H1 (cell line): Measurements from ENCODE around the gene ALPK3. TPM values are rescaled to one million over a fixed set of nuclear protein-coding genes. Genes with fewer than 3 reads are reported as not detected.

Source experiments
- CTCF ChIA-PET: fragments of 300-600 bp; sonication (Branson Sonifier 250); formaldehyde crosslinking; loops from one replicate; lab custom pipeline; 2021; ENCODE audit not compliant: partially characterized antibody; lab: Charles Lee
- POLR2A ChIA-PET: fragments of 300-600 bp; sonication (Branson Sonifier 250); formaldehyde crosslinking; loops from one replicate; lab custom pipeline; 2021; ENCODE audit warnings: inconsistent platforms; ENCODE audit not compliant: partially characterized antibody; lab: Charles Lee
- DNase-seq, 2 experiments: peaks; one replicate each; pipeline versions ENCODE4 v3.0.0 to v3.0.0-alpha.2; 2010 to 2022; ENCODE audit warnings: low spot score in 2 of 2, low read depth in 1 of 2, mixed read lengths in 1 of 2
- FAIRE-seq: peaks from 2 replicates; lab custom pipeline; 2011; peaks lifted over from hg19 to GRCh38; lab: Jason Lieb, UNC
- H2AFZ ChIP-seq: 2 replicates; pipeline ENCODE4 v1.8.1; 2012; ENCODE audit warnings: low read length, inconsistent platforms
- H2AK5ac ChIP-seq: 2 replicates; pipeline ENCODE4 v1.6.1; 2013; ENCODE audit warnings: low read depth, low read length
- H2BK120ac ChIP-seq: replicated peaks from 2 replicates; pipeline ENCODE3; 2013; ENCODE audit warnings: low read depth, low read length, inconsistent platforms
- H2BK12ac ChIP-seq: 2 replicates; pipeline ENCODE4 v1.6.1; 2013; ENCODE audit warnings: low read depth, low read length
- H2BK15ac ChIP-seq: 2 replicates; pipeline ENCODE4 v1.6.1; 2013; ENCODE audit warnings: low read length
- H2BK20ac ChIP-seq: 2 replicates; pipeline ENCODE4 v1.6.1; 2013; ENCODE audit warnings: low read length
- H2BK5ac ChIP-seq: 2 replicates; pipeline ENCODE4 v1.6.1; 2013; ENCODE audit warnings: low read depth, low read length
- H3K14ac ChIP-seq: 2 replicates; pipeline ENCODE4 v1.6.1; 2013; ENCODE audit warnings: inconsistent platforms; ENCODE audit not compliant: insufficient read length
- H3K18ac ChIP-seq: 2 replicates; pipeline ENCODE4 v1.6.1; 2013; ENCODE audit warnings: low read length; ENCODE audit errors: extremely low read depth
- H3K23ac ChIP-seq: 2 replicates; pipeline ENCODE4 v1.6.1; 2013; ENCODE audit warnings: inconsistent platforms; ENCODE audit not compliant: insufficient read length
- H3K23me2 ChIP-seq: 2 replicates; pipeline ENCODE4 v1.6.1; 2013; ENCODE audit warnings: low read depth, low read length
- H3K27ac ChIP-seq: 2 replicates; pipeline ENCODE4 v1.6.1; 2011; ENCODE audit warnings: low read depth, low read length, inconsistent platforms
- H3K27me3 ChIP-seq, 4 experiments: replicated peaks in 1 of 4; 1 replicate in 1 of 4; 2 replicates in 3 of 4; pipeline versions ENCODE4 v1.6.1 to v1.8.1; 2011 to 2013; ENCODE audit warnings: low read length in 3 of 4, mild to moderate bottlenecking in 3 of 4, inconsistent platforms in 2 of 4, mixed read lengths in 2 of 4, moderate library complexity in 1 of 4; ENCODE audit not compliant: control insufficient read depth in 3 of 4, insufficient read depth in 3 of 4; ENCODE audit errors: extremely low read depth in 1 of 4
- H3K36me3 ChIP-seq, 4 experiments: 2 replicates each; pipeline versions ENCODE4 v1.6.1 to v1.8.1; 2011 to 2013; ENCODE audit warnings: mild to moderate bottlenecking in 4 of 4, low read length in 3 of 4, moderate library complexity in 2 of 4, control low read depth in 1 of 4, inconsistent platforms in 1 of 4; ENCODE audit not compliant: insufficient read depth in 4 of 4, control insufficient read depth in 2 of 4
- H3K4ac ChIP-seq: replicated peaks from 2 replicates; pipeline ENCODE3; 2013; ENCODE audit warnings: low read length, low read depth, mixed read lengths, inconsistent platforms; ENCODE audit not compliant: insufficient read length
- H3K4me1 ChIP-seq, 4 experiments: replicated peaks in 1 of 4; 1 replicate in 1 of 4; 2 replicates in 3 of 4; pipeline versions ENCODE4 v1.6.1 to v1.8.1; 2011 to 2013; ENCODE audit warnings: low read length in 3 of 4, inconsistent platforms in 2 of 4, mixed read lengths in 1 of 4; ENCODE audit not compliant: insufficient read depth in 4 of 4, control insufficient read depth in 3 of 4
- H3K4me2 ChIP-seq, 2 experiments: 2 replicates each; pipeline versions ENCODE4 v1.6.1 to v1.8.1; 2011 to 2013; ENCODE audit warnings: low read depth in 2 of 2, low read length in 2 of 2, control low read depth in 1 of 2, inconsistent platforms in 1 of 2, mild to moderate bottlenecking in 1 of 2; ENCODE audit not compliant: insufficient read depth in 1 of 2
- H3K4me3 ChIP-seq, 4 experiments: fragments of 200-600, 300-600 bp in 1 of 4; sonication (generic), shearing (Covaris generic), sonication (Bioruptor Twin) in 1 of 4; 2 replicates each; pipeline versions ENCODE4 v1.5.1 to v1.8.1; 2011 to 2016; ENCODE audit warnings: low read length in 4 of 4, low read depth in 3 of 4, control low read depth in 2 of 4, inconsistent platforms in 2 of 4, mild to moderate bottlenecking in 2 of 4, mixed read lengths in 1 of 4, moderate library complexity in 1 of 4; ENCODE audit not compliant: insufficient read depth in 2 of 4; ENCODE audit errors: extremely low read depth in 1 of 4
- H3K56ac ChIP-seq: replicated peaks from 2 replicates; pipeline ENCODE3; 2013; ENCODE audit warnings: low read depth, mild to moderate bottlenecking, mixed read lengths, low read length, inconsistent platforms; ENCODE audit not compliant: insufficient read length
- H3K79me1 ChIP-seq: 2 replicates; pipeline ENCODE4 v1.6.1; 2013; ENCODE audit warnings: low read depth, low read length, control low read depth
- H3K79me2 ChIP-seq, 2 experiments: 2 replicates each; pipeline versions ENCODE4 v1.6.1 to v1.8.1; 2012 to 2013; ENCODE audit warnings: low read length in 2 of 2, mild to moderate bottlenecking in 2 of 2, inconsistent platforms in 1 of 2; ENCODE audit not compliant: insufficient read depth in 2 of 2, control insufficient read depth in 1 of 2
- H3K9ac ChIP-seq, 4 experiments: replicated peaks in 1 of 4; 1 replicate in 1 of 4; 2 replicates in 3 of 4; pipeline versions ENCODE4 v1.6.1 to v1.8.1; 2011 to 2013; ENCODE audit warnings: low read depth in 3 of 4, low read length in 3 of 4, control low read depth in 2 of 4, mild to moderate bottlenecking in 2 of 4, moderate library complexity in 2 of 4, inconsistent platforms in 1 of 4; ENCODE audit errors: extremely low read depth in 1 of 4
- H3K9me3 ChIP-seq, 2 experiments: 2 replicates each; pipeline versions ENCODE4 v1.6.1 to v1.8.1; 2012 to 2013; ENCODE audit warnings: mild to moderate bottlenecking in 2 of 2, moderate library complexity in 2 of 2, control low read depth in 1 of 2, inconsistent platforms in 1 of 2, low read depth in 1 of 2, low read length in 1 of 2, mixed read lengths in 1 of 2; ENCODE audit not compliant: insufficient read depth in 2 of 2
- H4K20me1 ChIP-seq, 2 experiments: replicated peaks in 1 of 2; 2 replicates each; pipeline versions ENCODE3 to v1.8.1; 2011 to 2013; ENCODE audit warnings: inconsistent platforms in 2 of 2, low read length in 2 of 2, mild to moderate bottlenecking in 1 of 2; ENCODE audit not compliant: insufficient read depth in 2 of 2, control insufficient read depth in 1 of 2
- H4K5ac ChIP-seq: 2 replicates; pipeline ENCODE4 v1.6.1; 2013; ENCODE audit warnings: low read length, low read depth, mixed read lengths, inconsistent platforms; ENCODE audit not compliant: insufficient read length
- H4K8ac ChIP-seq: 2 replicates; pipeline ENCODE4 v1.8.0; 2013; ENCODE audit warnings: mild to moderate bottlenecking, moderate library complexity, low read length, inconsistent platforms; ENCODE audit not compliant: insufficient read depth; ENCODE audit errors: extremely low read depth
- H4K91ac ChIP-seq: replicated peaks from 2 replicates; pipeline ENCODE3; 2013; ENCODE audit warnings: low read length, mixed read lengths, inconsistent platforms; ENCODE audit not compliant: insufficient read length
- ATF3 ChIP-seq: IDR thresholded peaks from 2 replicates; pipeline ENCODE4 v1.6.1; 2011; ENCODE audit warnings: low read depth, mild to moderate bottlenecking, low read length; ENCODE audit not compliant: insufficient read depth
- CBX5 ChIP-seq: fragments of 300-800, 300-1000 bp; sonication (generic); IDR thresholded peaks from 2 replicates; pipeline ENCODE4 v1.7.1; 2016; ENCODE audit warnings: antibody characterized with exemption, low read length, low read depth
- CHD2 ChIP-seq: IDR thresholded peaks from 2 replicates; pipeline ENCODE4 v1.6.1; 2012; ENCODE audit warnings: low read length, improper control_type of control experiment
- HDAC6 ChIP-seq: IDR thresholded peaks from one replicate; pipeline ENCODE4 v1.7.1; 2012; ENCODE audit warnings: low read depth, mild to moderate bottlenecking, inconsistent platforms, low read length, moderate library complexity
- SIN3A ChIP-seq, 2 experiments: IDR thresholded peaks in 1 of 2; conservative IDR thresholded peaks in 1 of 2; 2 replicates each; pipeline ENCODE4 v1.6.1; 2011 to 2012; ENCODE audit warnings: low read length in 2 of 2, improper control_type of control experiment in 1 of 2, low read depth in 1 of 2, mild to moderate bottlenecking in 1 of 2
- SRF ChIP-seq: IDR thresholded peaks from 2 replicates; pipeline ENCODE4 v1.6.1; 2011; ENCODE audit warnings: mild to moderate bottlenecking, low read depth, low read length, moderate library complexity
- TAF7 ChIP-seq: optimal IDR thresholded peaks from 2 replicates; pipeline ENCODE3; 2011; ENCODE audit warnings: low read depth, mild to moderate bottlenecking, inconsistent platforms, low read length, moderate library complexity, borderline replicate concordance
- TCF12 ChIP-seq: IDR thresholded peaks from 2 replicates; pipeline ENCODE4 v1.6.1; 2011; ENCODE audit warnings: low read depth, mild to moderate bottlenecking, low read length
- USF2 ChIP-seq: IDR thresholded peaks from 2 replicates; pipeline ENCODE4 v1.6.1; 2011; ENCODE audit warnings: low read length, improper control_type of control experiment
- WGBS, 2 experiments: shearing (Covaris generic) in 1 of 2; methylation state at CpG; one replicate each; pipeline versions ENCODE4 v1.1.6 to v1.1.7; 2013 to 2015; ENCODE audit warnings: low lambda C conversion rate in 2 of 2, mixed read lengths in 2 of 2, inconsistent platforms in 1 of 2, low coverage in 1 of 2, missing lambda C conversion rate in 1 of 2; ENCODE audit not compliant: insufficient replicate concordance in 2 of 2, insufficient coverage in 1 of 2, insufficient read length in 1 of 2; ENCODE audit errors: extremely low coverage in 1 of 2, missing lambda C conversion rate in 1 of 2; 5-methylcytosine and 5-hydroxymethylcytosine counted together
- polyA plus RNA-seq, 7 experiments: library from polyadenylated mRNA; depleted of rRNA in 3 of 7; stranded (reverse) in 5 of 7; unstranded in 2 of 7; fragments of >200 nt in 5 of 7; fragments of 200-250 nt in 2 of 7; gene quantifications; 1 replicate in 5 of 7; 2 replicates in 1 of 7; 4 replicates in 1 of 7; pipeline versions ENCODE4 v1.2.1 to v1.2.3, GENCODE V29; 2011 to 2013; ENCODE audit warnings: missing spikeins in 2 of 7, mixed read lengths in 2 of 7
- total RNA-seq: library from RNA; stranded (reverse); fragmentation: NEBNext Ultra II Directional; extraction: Animal tissue kit (Norgen Biotek cat#: 25700); gene quantifications from 2 replicates; pipeline ENCODE4 v1.2.1, GENCODE V29; 2021
- TF ChIP-seq, protein P1 (sequence below), 3 experiments: IDR thresholded peaks; 1 replicate in 2 of 3; 2 replicates in 1 of 3; pipeline versions ENCODE4 v1.5.1 to v1.6.1; 2011; ENCODE audit warnings: low read length in 3 of 3, mild to moderate bottlenecking in 3 of 3, inconsistent platforms in 2 of 3, low read depth in 1 of 3, moderate library complexity in 1 of 3; ENCODE audit not compliant: insufficient read depth in 1 of 3; ENCODE audit errors: control extremely low read depth in 1 of 3

ALPK3 gene
- total and polyA plus RNA-seq, 2 of the 8 experiments (the other 6 are each of a cell fraction or from before 2014, with no cell fraction given) = 4.4 to 19.2 TPM

DNA sequence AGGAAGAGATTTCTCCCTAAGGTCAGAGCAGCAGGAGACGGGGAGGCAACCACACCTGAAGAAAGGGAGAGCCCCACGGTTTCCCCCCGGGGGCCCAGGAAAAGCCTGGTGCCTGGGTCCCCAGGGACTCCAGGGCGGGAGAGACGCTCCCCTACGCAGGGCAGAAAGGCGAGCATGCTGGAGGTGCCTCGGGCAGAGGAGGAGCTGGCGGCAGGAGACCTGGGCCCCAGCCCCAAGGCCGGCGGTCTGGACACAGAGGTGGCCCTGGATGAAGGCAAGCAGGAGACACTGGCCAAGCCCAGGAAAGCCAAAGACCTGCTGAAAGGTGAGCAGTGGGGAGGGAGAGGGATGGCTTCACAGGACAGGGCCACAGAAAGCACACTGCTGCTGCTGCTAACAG, 41.1 kb downstream of the ALPK3 start:
- Histone ChIP-seq H3K27me3 (no peaks in the 10 kb centered on the region), H2BK20ac (no peak overlapping the region), H2BK12ac (no peak overlapping the region), H3K4ac (no peak overlapping the region), H3K14ac (no peak overlapping the region), H3K9me3 (no peaks in the 10 kb centered on the region), H3K23ac (no peak overlapping the region), H4K91ac (no peak overlapping the region), H2AK5ac (no peak overlapping the region), H3K23me2 (no peaks in the 10 kb centered on the region), H4K5ac (no peak overlapping the region), H2BK5ac (no peak overlapping the region), H3K36me3 (peaks cover 0 to 3% (median 0%) of the 10 kb centered on the region in 4 experiments; a peak in 2 of 8 replicates), H3K79me2 (no peaks in the 10 kb centered on the region), H2AFZ (no peak overlapping the region), H2BK120ac (no peak overlapping the region), H3K4me3 (no peak overlapping the region), H2BK15ac (no peak overlapping the region), H4K20me1 (no peaks in the 10 kb centered on the region), H3K18ac (no peak overlapping the region), H3K56ac (no peak overlapping the region), H3K9ac (no peak overlapping the region), H3K4me2 (no peak overlapping the region), H4K8ac (no peak overlapping the region; the same call in 1 of the 2 replicates), H3K27ac (no peak overlapping the region), H3K4me1 (no peaks in the 10 kb centered on the region), H3K79me1 (no peaks in the 10 kb centered on the region)
- no peak for FAIRE-seq
- no peak for DNase-seq
- ChIA-PET POLR2A (no interaction called here), CTCF (interaction anchor here (1.2 to 1.6 kb wide), 2 partner anchors 13 to 67 kb away, joined by 3 to 5 read pairs; no protein-coding TSS in a partner anchor)
- WGBS, 2 experiments = 95% methylated on average over 8 of the region's 11 CpGs; no CpG with 5 or more reads in 1 of the 2 experiments
- TF ChIP-seq TCF12 (no peak), CHD2 (no peak), TAF7 (no peak), SRF (no peak), SIN3A (conservative IDR thresholded peaks at IDR 0.05 in 1 of 2, IDR thresholded peaks at IDR 0.05 in 1 of 2; ENCODE audit: low read depth in 1 of 2, low read length in 2 of 2) (no peak), HDAC6 (no peak), ATF3 (no peak), CBX5 (no peak), USF2 (no peak)
- TF ChIP-seq, protein P1, sequence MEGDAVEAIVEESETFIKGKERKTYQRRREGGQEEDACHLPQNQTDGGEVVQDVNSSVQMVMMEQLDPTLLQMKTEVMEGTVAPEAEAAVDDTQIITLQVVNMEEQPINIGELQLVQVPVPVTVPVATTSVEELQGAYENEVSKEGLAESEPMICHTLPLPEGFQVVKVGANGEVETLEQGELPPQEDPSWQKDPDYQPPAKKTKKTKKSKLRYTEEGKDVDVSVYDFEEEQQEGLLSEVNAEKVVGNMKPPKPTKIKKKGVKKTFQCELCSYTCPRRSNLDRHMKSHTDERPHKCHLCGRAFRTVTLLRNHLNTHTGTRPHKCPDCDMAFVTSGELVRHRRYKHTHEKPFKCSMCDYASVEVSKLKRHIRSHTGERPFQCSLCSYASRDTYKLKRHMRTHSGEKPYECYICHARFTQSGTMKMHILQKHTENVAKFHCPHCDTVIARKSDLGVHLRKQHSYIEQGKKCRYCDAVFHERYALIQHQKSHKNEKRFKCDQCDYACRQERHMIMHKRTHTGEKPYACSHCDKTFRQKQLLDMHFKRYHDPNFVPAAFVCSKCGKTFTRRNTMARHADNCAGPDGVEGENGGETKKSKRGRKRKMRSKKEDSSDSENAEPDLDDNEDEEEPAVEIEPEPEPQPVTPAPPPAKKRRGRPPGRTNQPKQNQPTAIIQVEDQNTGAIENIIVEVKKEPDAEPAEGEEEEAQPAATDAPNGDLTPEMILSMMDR (IDR thresholded peaks at IDR 0.05; ENCODE audit: control extremely low read depth in 1 of 3, insufficient read depth in 1 of 3, low read depth in 1 of 3, low read length in 3 of 3) = no peak
